ENCODE measurements around the gene ECT2.

Gene ECT2

DNA sequence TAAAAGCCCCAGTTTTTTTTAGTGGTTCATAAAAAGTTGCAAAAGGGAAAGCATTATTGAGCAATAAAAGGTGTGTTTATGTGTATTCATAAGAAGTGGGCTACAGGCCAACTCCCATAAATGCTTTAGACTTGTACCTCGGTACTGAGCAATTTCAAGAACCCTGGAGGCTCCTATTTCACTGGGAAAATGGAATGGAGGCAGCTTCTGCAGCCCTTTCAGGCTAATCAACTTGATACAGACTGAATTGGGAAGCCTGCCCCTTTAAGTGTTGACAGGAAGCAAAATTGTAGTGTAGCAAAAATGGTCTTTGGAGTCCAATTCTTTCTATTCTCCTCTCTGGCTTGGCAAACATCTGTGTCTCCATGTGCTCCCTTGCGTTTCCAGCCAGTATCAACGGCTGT, 118.8 kb downstream of the ECT2 start:
- DNase-seq, result no peak

DNA sequence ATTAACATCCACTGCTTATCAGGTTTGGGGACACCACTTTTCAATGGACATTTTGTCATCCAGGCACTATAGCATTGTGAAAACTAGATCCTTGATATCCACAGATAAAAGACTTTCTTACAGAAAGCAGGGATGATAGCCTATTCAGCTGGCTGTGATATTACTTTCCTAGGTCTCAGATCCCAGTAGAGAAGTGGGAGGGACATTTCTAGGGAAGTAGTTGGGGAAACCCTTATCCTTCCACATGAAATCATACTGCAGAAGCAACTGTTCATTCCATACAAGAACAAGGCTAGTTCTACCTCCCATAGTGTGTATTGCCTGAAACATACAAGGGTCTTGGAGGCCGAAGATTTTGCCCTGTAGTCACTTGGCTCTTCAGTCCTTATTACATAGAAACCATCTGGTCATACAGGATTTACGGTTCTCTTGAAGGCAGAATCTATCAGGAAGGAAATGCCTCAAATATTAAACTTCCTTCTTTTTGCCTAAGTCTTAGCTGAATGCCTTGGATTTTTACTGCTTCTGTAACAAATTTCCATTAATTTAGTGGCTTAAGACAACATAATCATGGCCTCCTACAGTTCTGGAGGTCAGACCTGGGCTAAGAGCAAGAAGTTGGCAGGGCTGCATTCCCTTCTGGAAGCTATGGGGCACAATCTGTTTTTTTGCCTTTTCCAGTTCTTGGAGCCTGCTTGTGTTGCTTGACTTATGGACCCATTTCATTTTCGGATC, 119.4 kb downstream of the ECT2 start:
- DNase-seq, result no peak

All from NCI-H526 (cell line).